Common myeloid progenitor, CD34-positive (primary cell): ENCODE results near the gene SYNE2. TPM values are rescaled to one million over a fixed set of nuclear protein-coding genes. Genes with fewer than 3 reads are reported as not detected.
A peak's percentile ranks its signal among the peaks of the same experiment; 100 is the strongest.
"Not testable (repeated sequence)": the region's sequence is repeated elsewhere in the genome, so short reads cannot be mapped to it uniquely, and the experiment has no call there.

ENCODE experiments used
- CTCF ChIA-PET: fragments of 350-600 bp; sonication (Branson Sonifier 250); formaldehyde crosslinking; loops from one replicate; lab custom pipeline; 2021; ENCODE audit warnings: antibody characterized with exemption; lab: Charles Lee
- POLR2A ChIA-PET: fragments of 350-600 bp; sonication (Branson Sonifier 250); formaldehyde crosslinking; loops from one replicate; lab custom pipeline; 2021; ENCODE audit warnings: antibody characterized with exemption; lab: Charles Lee
- DNase-seq, 3 donors: peaks; one replicate each; pipeline versions ENCODE4 v3.0.0 to v3.0.0-alpha.2; 2013
- H3K27ac ChIP-seq, 2 experiments: 1 replicate in 1 of 2; 2 replicates in 1 of 2; pipeline ENCODE4 v1.7.0; 2013; ENCODE audit warnings: inconsistent platforms in 2 of 2, low read length in 2 of 2, mild to moderate bottlenecking in 2 of 2, low read depth in 1 of 2, moderate library complexity in 1 of 2; ENCODE audit not compliant: severe bottlenecking in 2 of 2, insufficient read depth in 1 of 2, poor library complexity in 1 of 2
- H3K27me3 ChIP-seq, 5 experiments: replicated peaks in 2 of 5; 1 replicate in 3 of 5; 2 replicates in 2 of 5; pipeline versions ENCODE4 v1.6.1 to v1.7.0; 2013; ENCODE audit warnings: low read length in 4 of 5, mild to moderate bottlenecking in 2 of 5, moderate library complexity in 2 of 5, inconsistent platforms in 1 of 5; ENCODE audit not compliant: insufficient read depth in 5 of 5, control insufficient read depth in 4 of 5
- H3K36me3 ChIP-seq, 4 experiments: 1 replicate in 2 of 4; 2 replicates in 2 of 4; pipeline versions ENCODE4 v1.6.1 to v1.7.0; 2013; ENCODE audit warnings: low read length in 3 of 4, control low read depth in 1 of 4, mild to moderate bottlenecking in 1 of 4; ENCODE audit not compliant: control insufficient read depth in 4 of 4, insufficient read depth in 4 of 4
- H3K4me1 ChIP-seq, 4 experiments: 1 replicate in 3 of 4; 2 replicates in 1 of 4; pipeline versions ENCODE4 v1.6.1 to v1.7.1; 2013; ENCODE audit warnings: low read length in 3 of 4, mild to moderate bottlenecking in 3 of 4, control low read depth in 1 of 4, inconsistent platforms in 1 of 4, moderate library complexity in 1 of 4; ENCODE audit not compliant: control insufficient read depth in 4 of 4, insufficient read depth in 4 of 4; ENCODE audit errors: control extremely low read depth in 1 of 4
- H3K4me3 ChIP-seq, 7 experiments: 1 replicate in 4 of 7; 2 replicates in 3 of 7; pipeline versions ENCODE4 v1.5.1 to v1.7.0; 2013; ENCODE audit warnings: mild to moderate bottlenecking in 7 of 7, low read length in 6 of 7, moderate library complexity in 6 of 7, inconsistent platforms in 2 of 7, low read depth in 2 of 7, control low read depth in 1 of 7; ENCODE audit not compliant: insufficient read depth in 4 of 7, control insufficient read depth in 1 of 7; ENCODE audit errors: extremely low read depth in 1 of 7
- H3K9me3 ChIP-seq, 5 experiments: 1 replicate in 4 of 5; 2 replicates in 1 of 5; pipeline versions ENCODE4 v1.6.1 to v1.7.1; 2013; ENCODE audit warnings: low read length in 4 of 5, mild to moderate bottlenecking in 2 of 5, inconsistent platforms in 1 of 5, low read depth in 1 of 5, moderate library complexity in 1 of 5; ENCODE audit not compliant: control insufficient read depth in 4 of 5, insufficient read depth in 2 of 5; ENCODE audit errors: control extremely low read depth in 1 of 5
- whole genome bisulfite sequencing: methylation state at CpG from one replicate; pipeline ENCODE4 v1.1.5; 2013; ENCODE audit not compliant: insufficient coverage; 5-methylcytosine and 5-hydroxymethylcytosine counted together
- polyA plus RNA-seq: library from polyadenylated mRNA; unstranded; fragments of 120-200 nt; gene quantifications from one replicate; pipeline ENCODE4 v1.2.1, GENCODE V29; 2013

SYNE2 gene, protein sequence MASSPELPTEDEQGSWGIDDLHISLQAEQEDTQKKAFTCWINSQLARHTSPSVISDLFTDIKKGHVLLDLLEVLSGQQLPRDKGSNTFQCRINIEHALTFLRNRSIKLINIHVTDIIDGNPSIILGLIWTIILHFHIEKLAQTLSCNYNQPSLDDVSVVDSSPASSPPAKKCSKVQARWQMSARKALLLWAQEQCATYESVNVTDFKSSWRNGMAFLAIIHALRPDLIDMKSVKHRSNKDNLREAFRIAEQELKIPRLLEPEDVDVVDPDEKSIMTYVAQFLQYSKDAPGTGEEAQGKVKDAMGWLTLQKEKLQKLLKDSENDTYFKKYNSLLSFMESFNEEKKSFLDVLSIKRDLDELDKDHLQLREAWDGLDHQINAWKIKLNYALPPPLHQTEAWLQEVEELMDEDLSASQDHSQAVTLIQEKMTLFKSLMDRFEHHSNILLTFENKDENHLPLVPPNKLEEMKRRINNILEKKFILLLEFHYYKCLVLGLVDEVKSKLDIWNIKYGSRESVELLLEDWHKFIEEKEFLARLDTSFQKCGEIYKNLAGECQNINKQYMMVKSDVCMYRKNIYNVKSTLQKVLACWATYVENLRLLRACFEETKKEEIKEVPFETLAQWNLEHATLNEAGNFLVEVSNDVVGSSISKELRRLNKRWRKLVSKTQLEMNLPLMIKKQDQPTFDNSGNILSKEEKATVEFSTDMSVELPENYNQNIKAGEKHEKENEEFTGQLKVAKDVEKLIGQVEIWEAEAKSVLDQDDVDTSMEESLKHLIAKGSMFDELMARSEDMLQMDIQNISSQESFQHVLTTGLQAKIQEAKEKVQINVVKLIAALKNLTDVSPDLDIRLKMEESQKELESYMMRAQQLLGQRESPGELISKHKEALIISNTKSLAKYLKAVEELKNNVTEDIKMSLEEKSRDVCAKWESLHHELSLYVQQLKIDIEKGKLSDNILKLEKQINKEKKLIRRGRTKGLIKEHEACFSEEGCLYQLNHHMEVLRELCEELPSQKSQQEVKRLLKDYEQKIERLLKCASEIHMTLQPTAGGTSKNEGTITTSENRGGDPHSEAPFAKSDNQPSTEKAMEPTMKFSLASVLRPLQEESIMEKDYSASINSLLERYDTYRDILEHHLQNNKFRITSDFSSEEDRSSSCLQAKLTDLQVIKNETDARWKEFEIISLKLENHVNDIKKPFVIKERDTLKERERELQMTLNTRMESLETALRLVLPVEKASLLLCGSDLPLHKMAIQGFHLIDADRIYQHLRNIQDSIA (N-terminal part only)
- polyA plus RNA-seq: 1.2 TPM

DNA sequence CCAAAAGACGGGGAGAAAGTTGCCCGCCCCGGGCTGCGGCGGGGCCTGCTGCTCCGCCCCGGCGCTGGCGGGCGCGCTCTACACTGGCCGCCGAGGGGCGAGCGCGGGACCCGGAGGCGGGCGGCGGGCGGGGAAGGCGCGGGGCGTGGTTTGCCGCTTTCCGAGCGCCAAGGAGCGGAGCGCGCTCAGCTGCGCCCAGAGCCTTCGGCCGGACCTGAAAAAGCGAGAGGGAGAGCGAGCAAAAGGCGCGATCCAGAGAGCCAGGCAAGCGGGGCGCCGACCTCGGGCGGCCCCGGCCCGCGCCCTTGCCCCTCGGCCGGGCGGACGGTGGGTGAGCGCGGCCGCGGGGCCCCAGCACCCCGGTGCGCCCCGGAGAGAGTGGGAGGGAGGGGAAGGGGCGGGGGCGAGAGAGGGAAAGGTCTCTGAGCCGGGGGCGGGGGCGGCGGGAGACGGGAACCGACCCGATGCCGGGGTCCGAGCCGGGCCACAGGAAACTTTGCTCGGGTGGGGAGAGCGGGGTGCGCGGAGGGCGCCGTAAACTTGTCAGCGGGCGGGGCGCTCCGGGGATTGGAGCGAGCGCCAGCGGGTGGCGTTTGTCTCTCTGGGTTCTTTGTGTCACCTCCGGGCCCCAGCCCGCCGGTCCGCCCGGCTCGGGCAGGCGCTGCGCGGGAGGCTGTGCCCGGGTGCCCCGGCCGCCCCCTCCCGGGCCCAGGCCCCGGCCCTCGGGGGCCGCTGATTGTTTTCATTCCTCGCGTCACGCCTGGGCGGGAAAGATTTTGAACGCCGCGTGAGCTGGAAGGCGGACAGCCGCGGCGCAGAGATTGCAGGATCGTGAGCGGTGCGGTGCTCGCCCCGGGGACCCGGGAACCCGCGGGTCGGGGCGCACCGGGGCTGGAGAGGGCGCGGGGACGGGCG is at the start of gene SYNE2:
TSS of gene SYNE2 (plus strand) at position 188 of the 915 bp plus-strand sequence. CDS start 56,145 bp downstream, outside the sequence.
- Histone ChIP-seq H3K4me3 (peak within 1 kb of the TSS; percentile 35 to 75 (median 62)), H3K36me3 (no peaks in the 10 kb centered on the region), H3K27ac (no peak within 1 kb of the TSS), H3K27me3 (peaks cover 6 to 67% (median 40%) of the 10 kb centered on the region in 5 experiments), H3K4me1 (peaks cover 3 to 18% (median 17%) of the 10 kb centered on the region in 4 experiments), H3K9me3 (no peaks in the 10 kb centered on the region)
- peak; percentile 45 to 70 (median 62) for DNase-seq
- 0% methylated on average over 96 of the region's 124 CpGs for WGBS
- ChIA-PET POLR2A (no interaction called here), CTCF (interaction anchor here (0.6 to 1.9 kb wide), 3 partner anchors 8 to 23 kb away, joined by 3 to 5 read pairs (median 4); no protein-coding TSS in a partner anchor)

DNA sequence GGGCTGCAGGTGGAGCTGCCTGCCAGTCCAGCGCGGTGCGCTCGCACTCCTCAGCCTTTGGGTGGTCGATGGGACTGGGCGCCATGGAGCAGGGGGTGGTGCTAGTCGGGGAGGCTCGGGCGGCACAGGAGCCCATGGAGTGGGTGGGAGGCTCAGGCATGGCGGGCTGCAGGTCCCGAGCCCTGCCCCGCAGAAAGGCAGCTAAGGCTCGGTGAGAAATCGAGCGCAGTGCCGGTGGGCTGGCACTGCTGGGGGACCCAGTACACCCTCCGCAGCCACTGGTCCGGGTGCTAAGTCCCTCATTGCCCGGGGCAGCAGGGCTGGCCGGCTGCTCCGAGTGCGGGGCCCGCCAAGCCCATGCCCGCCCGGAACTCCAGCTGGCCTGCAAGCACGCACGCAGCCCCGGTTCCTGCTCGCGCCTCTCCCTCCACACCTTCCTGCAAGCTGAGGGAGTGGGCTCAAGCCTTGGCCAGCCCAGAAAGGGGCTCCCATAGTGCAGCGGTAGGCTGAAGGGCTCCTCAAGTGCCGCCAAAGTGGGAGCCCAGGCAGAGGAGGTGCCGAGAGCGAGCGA is 49.5 kb upstream of the SYNE2 start:
- H3K27me3 ChIP-seq, H3K9me3 ChIP-seq, H3K36me3 ChIP-seq, H3K4me3 ChIP-seq, H3K4me1 ChIP-seq, POLR2A ChIA-PET, CTCF ChIA-PET, DNase-seq, H3K27ac ChIP-seq: not testable (repeated sequence)
- 97% methylated on average over 20 of the region's 35 CpGs for WGBS

DNA sequence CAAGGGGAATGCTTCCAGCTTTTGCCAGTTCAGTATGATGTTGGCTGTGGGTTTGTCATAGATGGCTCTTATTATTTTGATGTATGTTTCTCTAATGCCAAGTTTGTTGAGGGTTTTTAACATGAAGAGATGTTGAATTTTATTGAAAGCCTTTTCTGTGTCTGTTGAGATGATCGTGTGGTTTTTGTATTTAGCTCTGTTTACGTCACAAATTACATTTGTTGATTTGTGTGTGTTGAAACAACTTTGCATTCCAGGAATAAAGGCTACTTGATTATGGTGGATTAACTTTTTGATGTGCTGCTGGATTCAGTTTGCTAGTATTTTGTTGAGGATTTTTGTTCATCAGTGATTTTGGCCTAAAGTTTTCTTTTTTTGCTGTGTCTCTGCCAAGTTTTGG is 46.7 kb upstream of the SYNE2 start:
- POLR2A ChIA-PET, H3K27ac ChIP-seq, H3K27me3 ChIP-seq, H3K4me3 ChIP-seq, DNase-seq, H3K36me3 ChIP-seq, H3K9me3 ChIP-seq, CTCF ChIA-PET, H3K4me1 ChIP-seq: not testable (repeated sequence)
- WGBS: 83% methylated on average over 1 of the region's 2 CpGs

DNA sequence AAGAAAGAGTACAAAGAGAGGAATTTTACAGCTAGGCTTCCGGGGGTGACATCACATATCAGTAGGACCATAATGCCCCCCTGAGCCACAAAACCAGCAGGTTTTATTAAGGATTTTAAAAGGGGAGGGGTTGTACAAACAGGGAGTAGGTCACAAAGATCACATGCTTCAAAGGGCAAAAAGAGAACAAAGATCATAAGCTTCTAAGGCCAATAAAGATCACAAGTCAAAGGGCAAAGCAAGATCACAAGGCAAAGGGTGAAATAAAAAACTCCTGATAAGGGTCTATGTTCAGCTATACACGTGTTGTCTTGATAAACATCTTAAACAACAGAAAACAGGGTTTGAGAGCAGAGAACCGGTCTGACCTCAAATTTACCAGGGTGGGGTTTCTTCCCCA is 41.1 kb upstream of the SYNE2 start:
- H3K4me3 ChIP-seq, CTCF ChIA-PET, POLR2A ChIA-PET, H3K27ac ChIP-seq, DNase-seq, H3K36me3 ChIP-seq, H3K4me1 ChIP-seq, H3K27me3 ChIP-seq: not testable (repeated sequence)
- WGBS: no CpG with 5 or more reads among the region's 3 CpGs
- peaks cover 0 to 16% (median 2%) of the 10 kb centered on the region in 5 experiments for H3K9me3 ChIP-seq

DNA sequence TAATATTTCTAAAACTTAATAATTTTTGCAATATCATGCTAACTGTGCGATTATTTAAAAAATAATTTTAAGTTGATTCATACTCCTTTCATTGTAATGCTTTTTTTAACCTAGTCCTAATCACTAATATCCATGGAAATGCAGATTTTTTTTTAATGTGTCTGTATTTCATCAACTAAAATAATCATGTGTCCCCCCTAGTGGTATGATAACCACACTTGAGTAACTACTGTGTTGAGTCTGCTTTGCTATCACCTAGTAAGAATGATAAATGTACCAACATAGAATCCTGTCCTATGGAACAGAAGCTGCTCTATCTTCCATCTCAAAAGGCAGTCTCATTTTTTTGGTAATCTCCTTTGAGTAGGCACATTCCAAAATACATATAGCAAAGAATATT is 19.1 kb upstream of the SYNE2 start:
- DNase-seq: no peak
- ChIA-PET CTCF (no interaction called here), POLR2A (no interaction called here)
- no CpG with 5 or more reads among the region's 1 CpG for WGBS
- no peak overlapping the region for H3K27ac ChIP-seq
- no peak overlapping the region for H3K4me3 ChIP-seq
- H3K36me3 ChIP-seq: no peaks in the 10 kb centered on the region
- no peaks in the 10 kb centered on the region for H3K9me3 ChIP-seq
- no peaks in the 10 kb centered on the region for H3K27me3 ChIP-seq
- H3K4me1 ChIP-seq: no peaks in the 10 kb centered on the region

DNA sequence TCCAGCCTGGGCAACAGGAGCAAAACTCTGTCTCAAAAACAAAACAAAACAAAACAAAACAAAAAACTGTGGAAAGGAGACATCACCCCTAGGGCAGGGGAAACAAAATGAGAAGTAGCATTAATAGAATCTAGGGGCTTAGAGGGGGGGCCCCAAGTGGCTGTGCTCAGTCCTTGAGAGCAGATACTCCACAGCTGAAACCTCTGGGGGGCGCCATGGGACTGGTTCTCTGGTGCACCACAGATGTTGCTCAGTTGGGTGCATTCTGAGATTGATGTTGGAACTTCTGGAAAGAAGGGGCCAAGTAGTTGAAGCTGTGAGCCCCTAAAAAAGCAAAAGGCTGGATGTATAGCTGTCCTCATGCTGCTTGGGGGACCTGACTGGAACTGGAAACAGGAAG is 11.8 kb upstream of the SYNE2 start:
- ChIA-PET CTCF (interaction anchor here (2.0 kb wide), 1 partner anchor 12 kb away, joined by 4 read pairs; the partner anchor contains the start of gene SYNE2), POLR2A (no interaction called here)
- peak in 1 of 3 donors; percentile 6 for DNase-seq
- H3K36me3 ChIP-seq: no peaks in the 10 kb centered on the region
- H3K4me3 ChIP-seq: no peak overlapping the region
- 38% methylated on average over 1 of the region's 1 CpG for WGBS
- peaks cover 0 to 11% (median 5%) of the 10 kb centered on the region in 5 experiments for H3K9me3 ChIP-seq
- H3K4me1 ChIP-seq: no peaks in the 10 kb centered on the region
- H3K27ac ChIP-seq: no peak overlapping the region
- no peaks in the 10 kb centered on the region for H3K27me3 ChIP-seq
